Measurements from ENCODE around the gene TLE1. TPM values are rescaled to one million over a fixed set of nuclear protein-coding genes. Genes with fewer than 3 reads are reported as not detected.

Gene TLE1
- total and polyA plus RNA-seq, 2 of the 4 experiments (the other 2 are of a cell fraction), result 36.0 to 51.0 TPM

DNA sequence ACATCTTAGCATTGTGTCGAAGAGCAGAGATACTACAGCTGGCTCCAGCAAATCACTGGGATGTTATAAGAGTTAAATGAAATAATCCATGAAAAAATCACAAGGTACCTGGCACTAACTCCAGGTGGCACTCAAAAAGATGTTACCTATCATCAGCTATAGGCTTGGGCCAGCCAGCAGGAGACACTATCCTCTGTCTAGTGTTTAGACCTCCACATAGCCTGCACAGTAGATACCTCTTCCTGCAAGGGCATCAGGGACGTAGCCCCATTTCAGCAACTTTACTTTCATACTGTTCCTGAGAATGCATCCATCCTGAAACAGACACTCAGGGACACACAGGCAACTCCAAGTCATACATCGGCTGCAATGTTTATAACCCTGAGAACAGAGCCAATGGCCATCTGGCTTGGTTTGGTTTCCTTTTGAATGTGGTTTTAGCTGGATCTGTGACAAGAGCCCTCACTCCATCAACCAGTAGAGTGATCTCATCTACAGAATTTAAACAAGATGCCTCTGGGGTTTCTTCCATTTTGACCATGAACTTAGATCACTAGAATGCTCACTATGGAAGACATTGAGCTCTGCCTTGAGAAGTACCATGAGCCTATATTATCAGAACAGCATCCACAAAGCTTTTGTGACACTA lies 69.9 kb downstream of the TLE1 start:
- Histone ChIP-seq H2BK120ac (ENCODE audit: low read depth, low read length) (peak overlapping the region; percentile 56), H3K9ac (ENCODE audit: low read depth, low read length) (no peak overlapping the region), H2BK20ac (ENCODE audit: low read depth, low read length) (peak overlapping the region; percentile 77), H3K23ac (ENCODE audit: low read depth, low read length) (no peak overlapping the region), H4K5ac (ENCODE audit: low read depth, low read length) (peak overlapping the region; percentile 47; the same call in 1 of the 2 replicates), H3K9me3 (ENCODE audit: control insufficient read depth, insufficient read depth, low read length) (no peaks in the 10 kb centered on the region), H2AFZ (replicated peaks; ENCODE audit: low read length, poor library complexity) (peak overlapping the region; percentile 74), H3K36me3 (ENCODE audit: control insufficient read depth, insufficient read depth, low read length) (peaks cover 21% of the 10 kb centered on the region), H3K4me2 (ENCODE audit: low read depth, low read length) (peak overlapping the region; percentile 62; the same call in 1 of the 2 replicates), H3K4ac (ENCODE audit: low read depth, low read length) (peak overlapping the region; percentile 54), H3K14ac (replicated peaks; ENCODE audit: low read depth, low read length) (0 out of 2 replicates have a peak overlapping the region, but pooled peaks have one; percentile 6), H2BK15ac (ENCODE audit: low read depth, low read length) (peak overlapping the region; percentile 18; the same call in 1 of the 3 replicates), H3K18ac (ENCODE audit: low read depth, low read length) (peak overlapping the region; percentile 19; the same call in 1 of the 2 replicates), H4K20me1 (ENCODE audit: insufficient read depth, low read length) (no peaks in the 10 kb centered on the region; the same call in 1 of the 2 replicates), H3K9me1 (ENCODE audit: insufficient read depth, low read length) (peaks cover 3% of the 10 kb centered on the region; the same call in 1 of the 2 replicates), H3K27ac (ENCODE audit: insufficient read depth, low read length) (peak overlapping the region; percentile 73; the same call in 1 of the 2 replicates), H2AK5ac (ENCODE audit: low read depth, low read length) (peak overlapping the region; percentile 71; the same call in 1 of the 2 replicates), H4K8ac (ENCODE audit: low read depth in 2 of 2, low read length in 2 of 2) (peak overlapping the region; percentile 13 to 78; a peak in 3 of 4 replicates), H4K91ac (ENCODE audit: insufficient read depth, low read depth, low read length) (peak overlapping the region; percentile 74; the same call in 1 of the 2 replicates), H3K4me1 (ENCODE audit: control insufficient read depth, insufficient read depth, low read length) (peaks cover 4% of the 10 kb centered on the region), H2AK9ac (replicated peaks; ENCODE audit: low read depth, low read length, poor library complexity) (no peak overlapping the region), H3K27me3 (ENCODE audit: control insufficient read depth, insufficient read depth, low read length) (no peaks in the 10 kb centered on the region), H2BK5ac (ENCODE audit: low read depth, low read length, poor library complexity, severe bottlenecking) (peak overlapping the region; percentile 81), H3K56ac (ENCODE audit: extremely low read depth, insufficient read depth, low read length) (peak overlapping the region; percentile 58; the same call in 1 of the 2 replicates), H3K4me3 (ENCODE audit: insufficient read depth, low read depth, low read length) (no peak overlapping the region), H3K79me1 (ENCODE audit: low read depth in 1 of 2, low read length in 2 of 2) (peaks cover 4 to 13% of the 10 kb centered on the region in 2 experiments; a peak in 3 of 4 replicates)
- dilution Hi-C loops (cut with HindIII; ENCODE audit: low sequenced_read_pairs, unreplicated experiment) (no loop called here), intact Hi-C loops (cut with micrococcal nuclease) (no loop called here), in situ Hi-C loops (cut with MboI; ENCODE audit: low sequenced_read_pairs) (no loop called here)
- TF ChIP-seq MAZ (IDR thresholded peaks at IDR 0.05; ENCODE audit: borderline replicate concordance, low read depth, low read length) (0 out of 2 replicates have a peak, but pooled peaks have one; percentile 23), RAD21 (IDR thresholded peaks at IDR 0.05; ENCODE audit: low read length) (0 out of 2 replicates have a peak, but pooled peaks have one; percentile 7), CHD1 (IDR thresholded peaks at IDR 0.05; ENCODE audit: low read depth, low read length) (no peak)
- TF ChIP-seq, protein P1, sequence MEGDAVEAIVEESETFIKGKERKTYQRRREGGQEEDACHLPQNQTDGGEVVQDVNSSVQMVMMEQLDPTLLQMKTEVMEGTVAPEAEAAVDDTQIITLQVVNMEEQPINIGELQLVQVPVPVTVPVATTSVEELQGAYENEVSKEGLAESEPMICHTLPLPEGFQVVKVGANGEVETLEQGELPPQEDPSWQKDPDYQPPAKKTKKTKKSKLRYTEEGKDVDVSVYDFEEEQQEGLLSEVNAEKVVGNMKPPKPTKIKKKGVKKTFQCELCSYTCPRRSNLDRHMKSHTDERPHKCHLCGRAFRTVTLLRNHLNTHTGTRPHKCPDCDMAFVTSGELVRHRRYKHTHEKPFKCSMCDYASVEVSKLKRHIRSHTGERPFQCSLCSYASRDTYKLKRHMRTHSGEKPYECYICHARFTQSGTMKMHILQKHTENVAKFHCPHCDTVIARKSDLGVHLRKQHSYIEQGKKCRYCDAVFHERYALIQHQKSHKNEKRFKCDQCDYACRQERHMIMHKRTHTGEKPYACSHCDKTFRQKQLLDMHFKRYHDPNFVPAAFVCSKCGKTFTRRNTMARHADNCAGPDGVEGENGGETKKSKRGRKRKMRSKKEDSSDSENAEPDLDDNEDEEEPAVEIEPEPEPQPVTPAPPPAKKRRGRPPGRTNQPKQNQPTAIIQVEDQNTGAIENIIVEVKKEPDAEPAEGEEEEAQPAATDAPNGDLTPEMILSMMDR (conservative IDR thresholded peaks at IDR 0.05; ENCODE audit: low read depth, low read length), result no peak
- peak; percentile 96 for ATAC-seq (ENCODE audit: low read depth)
- CTCF ChIA-PET, result no interaction called here
- peak; percentile 98 for DNase-seq
- BruUV-seq (replicated peaks), result no TSS peak
- POLR2A ChIA-PET (ENCODE audit: unreplicated experiment), result no interaction called here
- WGBS, 2 experiments (ENCODE audit: extremely low coverage in 2 of 2, insufficient read length in 1 of 2), result 40% methylated on average over 1 of the region's 3 CpGs; no CpG with 5 or more reads in 1 of the 2 experiments

All from IMR-90 (cell line).